Measurements from ENCODE around the gene DNAH8. TPM values are rescaled to one million over a fixed set of nuclear protein-coding genes. Genes with fewer than 3 reads are reported as not detected.

DNAH8 gene
- total RNA-seq, 1 experiment from 2014 or later, result not detected

GRCh38 chr6:39059496-39060310, 344.6 kb downstream of the DNAH8 start:
- no TSS peak for BruUV-seq (replicated peaks)
- Histone ChIP-seq H3K4me3 (replicated peaks in 1 of 2; ENCODE audit: low read depth in 1 of 2, low read length in 2 of 2) (no peak overlapping the region), H3K4me1 (ENCODE audit: control insufficient read depth in 1 of 2, insufficient read depth in 2 of 2, low read length in 2 of 2) (no peaks in the 10 kb centered on the region), H3K79me2 (ENCODE audit: insufficient read depth, low read length) (no peaks in the 10 kb centered on the region), H3K9me2 (ENCODE audit: insufficient read depth) (no peaks in the 10 kb centered on the region), H2AFZ (ENCODE audit: low read depth, low read length, poor library complexity, severe bottlenecking) (no peak overlapping the region), H3K9ac (ENCODE audit: low read length) (no peak overlapping the region), H3K4me2 (ENCODE audit: low read length) (no peak overlapping the region), H3K27ac (ENCODE audit: low read depth, low read length) (no peak overlapping the region), H3K36me3 (ENCODE audit: control insufficient read depth in 1 of 2, insufficient read depth in 2 of 2, low read length in 2 of 2) (no peaks in the 10 kb centered on the region), H3K27me3 (ENCODE audit: insufficient read depth, low read length) (peaks cover 19% of the 10 kb centered on the region), H4K20me1 (ENCODE audit: insufficient read depth) (no peaks in the 10 kb centered on the region), H3K9me3 (ENCODE audit: control insufficient read depth in 1 of 2, insufficient read depth in 1 of 2, low read depth in 1 of 2, low read length in 2 of 2) (no peaks in the 10 kb centered on the region)
- TF ChIP-seq CBX3 (IDR thresholded peaks at IDR 0.05; ENCODE audit: low read depth), result no peak
- no peak for TF ChIP-seq ATF3 (IDR thresholded peaks at IDR 0.05)
- no peak for TF ChIP-seq ZBTB33 (IDR thresholded peaks at IDR 0.05; ENCODE audit: extremely low read depth, insufficient replicate concordance, low read length)
- no peak for TF ChIP-seq EZH2phosphoT487 (IDR thresholded peaks at IDR 0.05; ENCODE audit: borderline replicate concordance)
- TF ChIP-seq CEBPB (IDR thresholded peaks at IDR 0.05; ENCODE audit: low read depth), result no peak
- TF ChIP-seq RAD21 (IDR thresholded peaks at IDR 0.05; ENCODE audit: low read depth), result no peak
- CTCF ChIA-PET, result no interaction called here
- ATAC-seq, result no peak
- POLR2A ChIA-PET, result no interaction called here
- RAD21 ChIA-PET (ENCODE audit: low non-redundant PET in 1 of 2, low total read pairs in 2 of 2, uncharacterized antibody in 2 of 2, unreplicated experiment in 2 of 2), result no interaction called here
- DNase-seq (ENCODE audit: low read depth, low spot score), result no peak
- intact Hi-C loops (cut with micrococcal nuclease), result no loop called here
